Loucy (cell line): ENCODE data around the gene LZTFL1.

Source experiments
- H2AFZ ChIP-seq: fragments of 200-600 bp; sonication (generic); 2 replicates; pipeline ENCODE4 v1.6.0; 2016; ENCODE audit warnings: antibody characterized with exemption, mild to moderate bottlenecking, low read length, moderate library complexity
- H3F3A ChIP-seq: fragments of 200-600 bp; 2 replicates; pipeline ENCODE4 v1.6.0; 2016; ENCODE audit warnings: antibody characterized with exemption, low read depth, mild to moderate bottlenecking
- H3K27me3 ChIP-seq: fragments of 200-600 bp; sonication (generic); 2 replicates; pipeline ENCODE4 v1.6.1; 2014; ENCODE audit warnings: low read length, mild to moderate bottlenecking; ENCODE audit not compliant: insufficient read depth, poor library complexity, severe bottlenecking
- H3K36me3 ChIP-seq: fragments of 200-600 bp; sonication (generic); 2 replicates; pipeline ENCODE4 v1.6.1; 2016; ENCODE audit warnings: low read length; ENCODE audit not compliant: insufficient read depth
- H3K4me1 ChIP-seq: fragments of 200-600 bp; sonication (generic); 2 replicates; pipeline ENCODE4 v1.5.1; 2014; ENCODE audit warnings: low read length, mild to moderate bottlenecking; ENCODE audit not compliant: insufficient read depth, poor library complexity, severe bottlenecking
- H3K4me2 ChIP-seq: fragments of 200-600 bp; sonication (generic); 2 replicates; pipeline ENCODE4 v1.6.0; 2014; ENCODE audit warnings: antibody characterized with exemption, low read length, low read depth, mild to moderate bottlenecking; ENCODE audit not compliant: poor library complexity, severe bottlenecking
- H3K4me3 ChIP-seq: fragments of 200-600 bp; sonication (generic); 2 replicates; pipeline ENCODE4 v1.5.1; 2014; ENCODE audit warnings: low read length, mild to moderate bottlenecking, mixed read lengths; ENCODE audit not compliant: poor library complexity, severe bottlenecking
- H3K79me2 ChIP-seq: fragments of 200-600 bp; sonication (generic); 2 replicates; pipeline ENCODE4 v1.6.1; 2014; ENCODE audit warnings: low read length; ENCODE audit not compliant: insufficient read depth
- H3K9ac ChIP-seq: fragments of 200-600 bp; sonication (generic); 2 replicates; pipeline ENCODE4 v1.6.0; 2014; ENCODE audit warnings: mild to moderate bottlenecking, low read depth, low read length, moderate library complexity; ENCODE audit not compliant: poor library complexity, severe bottlenecking
- H3K9me2 ChIP-seq: fragments of 200-600 bp; sonication (generic); replicated peaks from 2 replicates; pipeline ENCODE4 v1.6.1; 2016; ENCODE audit warnings: low read depth, low read length, mixed read lengths
- H3K9me3 ChIP-seq: fragments of 200-600 bp; sonication (generic); 2 replicates; pipeline ENCODE4 v1.6.1; 2014; ENCODE audit warnings: mild to moderate bottlenecking, antibody characterized with exemption, low read length, low read depth; ENCODE audit not compliant: insufficient read depth
- H4K20me1 ChIP-seq: fragments of 200-600 bp; sonication (generic); 2 replicates; pipeline ENCODE4 v1.6.0; 2014; ENCODE audit warnings: antibody characterized with exemption, low read length, mild to moderate bottlenecking; ENCODE audit not compliant: insufficient read depth, poor library complexity, severe bottlenecking
- EZH2phosphoT487 ChIP-seq: fragments of 200-600 bp; IDR thresholded peaks from 2 replicates; pipeline ENCODE4 v1.6.1; 2018; ENCODE audit warnings: antibody characterized with exemption, mild to moderate bottlenecking, moderate library complexity, borderline replicate concordance
- TF ChIP-seq, protein P1 (sequence below): fragments of 200-600 bp; sonication (generic); conservative IDR thresholded peaks from 2 replicates; pipeline ENCODE4 v1.5.1; 2014; ENCODE audit warnings: mild to moderate bottlenecking, antibody characterized with exemption, low read length

The LZTFL1 gene

DNA sequence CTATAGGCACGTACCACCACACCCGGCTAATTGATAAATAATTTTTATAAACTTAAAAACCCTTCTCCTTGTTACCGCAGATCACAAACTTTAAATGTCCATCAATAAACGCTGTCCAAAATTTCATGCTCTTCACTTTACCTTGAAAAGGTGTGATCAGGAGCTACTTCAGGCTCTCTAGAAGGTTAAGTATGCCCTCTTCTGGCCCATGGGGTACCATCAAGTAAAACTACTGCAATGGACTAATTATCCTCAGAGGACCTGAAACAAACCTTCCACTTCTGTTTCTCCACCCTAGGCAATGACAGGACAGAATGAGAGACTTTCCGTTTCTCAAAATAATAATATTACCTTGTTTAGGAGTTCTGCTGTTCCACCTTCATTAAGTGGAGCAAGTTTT lies 9.2 kb downstream of the LZTFL1 start:
- Histone ChIP-seq H2AFZ (no peak overlapping the region), H3F3A (no peaks in the 10 kb centered on the region), H3K36me3 (no peaks in the 10 kb centered on the region), H3K9ac (no peak overlapping the region), H3K4me1 (no peaks in the 10 kb centered on the region), H3K27me3 (no peaks in the 10 kb centered on the region), H3K79me2 (no peaks in the 10 kb centered on the region), H3K9me3 (no peaks in the 10 kb centered on the region), H3K4me3 (no peak overlapping the region), H3K4me2 (no peak overlapping the region), H3K9me2 (no peaks in the 10 kb centered on the region), H4K20me1 (no peaks in the 10 kb centered on the region)
- TF ChIP-seq EZH2phosphoT487, result no peak
- TF ChIP-seq, protein P1, sequence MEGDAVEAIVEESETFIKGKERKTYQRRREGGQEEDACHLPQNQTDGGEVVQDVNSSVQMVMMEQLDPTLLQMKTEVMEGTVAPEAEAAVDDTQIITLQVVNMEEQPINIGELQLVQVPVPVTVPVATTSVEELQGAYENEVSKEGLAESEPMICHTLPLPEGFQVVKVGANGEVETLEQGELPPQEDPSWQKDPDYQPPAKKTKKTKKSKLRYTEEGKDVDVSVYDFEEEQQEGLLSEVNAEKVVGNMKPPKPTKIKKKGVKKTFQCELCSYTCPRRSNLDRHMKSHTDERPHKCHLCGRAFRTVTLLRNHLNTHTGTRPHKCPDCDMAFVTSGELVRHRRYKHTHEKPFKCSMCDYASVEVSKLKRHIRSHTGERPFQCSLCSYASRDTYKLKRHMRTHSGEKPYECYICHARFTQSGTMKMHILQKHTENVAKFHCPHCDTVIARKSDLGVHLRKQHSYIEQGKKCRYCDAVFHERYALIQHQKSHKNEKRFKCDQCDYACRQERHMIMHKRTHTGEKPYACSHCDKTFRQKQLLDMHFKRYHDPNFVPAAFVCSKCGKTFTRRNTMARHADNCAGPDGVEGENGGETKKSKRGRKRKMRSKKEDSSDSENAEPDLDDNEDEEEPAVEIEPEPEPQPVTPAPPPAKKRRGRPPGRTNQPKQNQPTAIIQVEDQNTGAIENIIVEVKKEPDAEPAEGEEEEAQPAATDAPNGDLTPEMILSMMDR, result peak; percentile 59

DNA sequence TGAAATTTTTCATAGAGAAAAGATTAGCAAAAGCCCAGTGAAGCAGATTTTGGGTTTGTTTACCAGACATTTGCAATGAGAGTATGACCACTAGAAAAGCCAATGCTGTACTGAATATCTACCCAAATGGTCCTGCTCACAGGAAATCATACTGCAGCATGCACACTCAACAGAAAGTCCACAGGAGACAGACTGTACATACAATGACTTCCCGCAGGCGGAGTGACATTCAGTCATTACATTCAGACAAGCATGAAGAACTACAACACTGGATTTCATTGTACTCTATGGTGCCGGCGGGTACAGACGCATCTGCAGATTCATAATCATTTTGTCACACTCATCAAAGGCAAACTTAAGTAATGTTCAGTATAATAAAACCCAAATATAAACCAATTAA lies 11.8 kb downstream of the LZTFL1 start:
- Histone ChIP-seq H3F3A (no peaks in the 10 kb centered on the region), H3K4me3 (no peak overlapping the region), H3K79me2 (no peaks in the 10 kb centered on the region), H2AFZ (no peak overlapping the region), H3K4me1 (peaks cover 7% of the 10 kb centered on the region), H3K27me3 (peaks cover 5% of the 10 kb centered on the region), H3K4me2 (no peak overlapping the region), H4K20me1 (no peaks in the 10 kb centered on the region), H3K36me3 (no peaks in the 10 kb centered on the region), H3K9ac (no peak overlapping the region), H3K9me3 (no peaks in the 10 kb centered on the region), H3K9me2 (no peaks in the 10 kb centered on the region)
- TF ChIP-seq, protein P1, result no peak
- TF ChIP-seq EZH2phosphoT487, result no peak

DNA sequence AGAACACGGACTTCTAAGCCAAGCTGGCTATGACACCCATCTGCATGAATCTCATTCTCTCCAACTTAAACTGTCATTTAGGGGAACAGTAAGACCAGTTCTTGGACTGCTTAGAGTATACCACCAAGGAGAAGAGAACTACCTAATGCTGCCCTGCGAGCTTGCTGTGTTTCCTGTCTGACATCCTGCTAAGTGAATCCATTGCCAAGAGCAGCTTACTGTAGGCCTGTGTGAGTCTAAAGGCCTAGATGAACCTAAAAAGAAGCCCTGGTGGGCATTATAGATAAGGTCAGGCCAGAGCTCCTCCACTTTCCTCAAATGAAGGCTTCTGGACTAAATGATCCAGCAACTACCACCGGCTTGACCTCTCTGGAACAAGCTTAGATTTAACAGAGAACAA lies 15.0 kb downstream of the LZTFL1 start:
- no peak for TF ChIP-seq EZH2phosphoT487
- TF ChIP-seq, protein P1, result no peak
- Histone ChIP-seq H4K20me1 (no peaks in the 10 kb centered on the region), H3K4me2 (no peak overlapping the region), H2AFZ (no peak overlapping the region), H3K27me3 (peaks cover 10% of the 10 kb centered on the region), H3K9me2 (no peaks in the 10 kb centered on the region), H3K36me3 (no peaks in the 10 kb centered on the region), H3K4me3 (no peak overlapping the region), H3K9me3 (no peaks in the 10 kb centered on the region), H3K79me2 (no peaks in the 10 kb centered on the region), H3F3A (no peaks in the 10 kb centered on the region), H3K9ac (no peak overlapping the region), H3K4me1 (peaks cover 7% of the 10 kb centered on the region)
